ENCODE results near the gene SYDE2. TPM values are rescaled to one million over a fixed set of nuclear protein-coding genes. Genes with fewer than 3 reads are reported as not detected.
"Not testable (repeated sequence)": the region's sequence is repeated elsewhere in the genome, so short reads cannot be mapped to it uniquely, and the experiment has no call there.

The SYDE2 gene
- total and polyA plus RNA-seq, 9 of the 15 experiments (the other 6 are each of a cell fraction or from before 2014, with no cell fraction given) = 0.39 to 8.7 (median 4.5) TPM

GRCh38 chr1:85188530-85188929 is 12.3 kb downstream of the SYDE2 start (continued):
- no peak for TF ChIP-seq ZNF140 (CRISPR knock-in tag; IDR thresholded peaks at IDR 0.05)
- no peak for TF ChIP-seq ETV6 (IDR thresholded peaks at IDR 0.05; ENCODE audit: borderline replicate concordance in 1 of 2, low read depth in 2 of 2, low read length in 1 of 2)
- TF ChIP-seq ETV6 (CRISPR knock-in tag; IDR thresholded peaks at IDR 0.05; ENCODE audit: borderline replicate concordance) = no peak
- TF ChIP-seq ZNF518B (CRISPR knock-in tag; IDR thresholded peaks at IDR 0.05) = no peak

GRCh38 chr1:85187021-85187420 is 13.8 kb downstream of the SYDE2 start:
- POLR2A ChIA-PET; H3K4me3 ChIP-seq; H3K4me2 ChIP-seq (ENCODE audit: insufficient read depth, low read length); H3K9ac ChIP-seq (ENCODE audit: insufficient read depth in 1 of 2, low read depth in 2 of 2, low read length in 2 of 2); CTCF ChIA-PET (ENCODE audit: low intra/inter-chr PET ratio); H3K4me1 ChIP-seq (replicated peaks in 1 of 2; ENCODE audit: control insufficient read depth in 2 of 2, insufficient read depth in 2 of 2, low read length in 2 of 2); H3K9me1 ChIP-seq (ENCODE audit: control insufficient read depth, insufficient read depth, low read length); FAIRE-seq; BruUV-seq (replicated peaks); H3K9me3 ChIP-seq (replicated peaks; ENCODE audit: control insufficient read depth, insufficient read depth, low read depth, low read length); in situ Hi-C loops (cut with MboI); DNase-seq (ENCODE audit: extremely low read depth in 1 of 4, low spot score in 3 of 4); intact Hi-C loops (cut with micrococcal nuclease); H3K27ac ChIP-seq (ENCODE audit: extremely low read depth, low read depth, low read length); ATAC-seq; H4K20me1 ChIP-seq (replicated peaks; ENCODE audit: control insufficient read depth, insufficient read depth, low read length); H3K27me3 ChIP-seq (ENCODE audit: control insufficient read depth in 2 of 2, insufficient read depth in 2 of 2, low read length in 2 of 2); H2AFZ ChIP-seq (ENCODE audit: low read depth, low read length): not testable (repeated sequence)
- WGBS (ENCODE audit: insufficient coverage, low coverage, missing lambda C conversion rate) = 60% methylated on average over 1 of the region's 3 CpGs
- peaks cover 37% of the 10 kb centered on the region for H3K36me3 ChIP-seq (ENCODE audit: control insufficient read depth, insufficient read depth, low read length)
- H3K79me2 ChIP-seq (ENCODE audit: control insufficient read depth, insufficient read depth, low read length) = peaks cover 23% of the 10 kb centered on the region
- TF ChIP-seq AFF1 (IDR thresholded peaks at IDR 0.05; ENCODE audit: low read depth in 1 of 2, partially characterized antibody in 2 of 2) = peak in 1 of 2 experiments; percentile 98
